Kidney epithelial cell (primary cell): Measurements from ENCODE around the gene NFKBIB. TPM values are rescaled to one million over a fixed set of nuclear protein-coding genes. Genes with fewer than 3 reads are reported as not detected.
"Not testable (repeated sequence)": the region's sequence is repeated elsewhere in the genome, so short reads cannot be mapped to it uniquely, and the experiment has no call there.

Experiments used
- DNase-seq: peaks from one replicate; pipeline ENCODE4 v3.0.0-alpha.2; 2010; ENCODE audit warnings: low read depth
- H3K27me3 ChIP-seq: 2 replicates; pipeline ENCODE4 v1.6.0; 2011; ENCODE audit warnings: low read length; ENCODE audit not compliant: control insufficient read depth, insufficient read depth
- H3K36me3 ChIP-seq: 2 replicates; pipeline ENCODE4 v1.5.1; 2011; ENCODE audit warnings: low read length; ENCODE audit not compliant: control insufficient read depth, insufficient read depth
- H3K4me3 ChIP-seq: 2 replicates; pipeline ENCODE4 v1.5.1; 2011; ENCODE audit warnings: low read depth, mild to moderate bottlenecking, control low read depth, low read length
- CTCF ChIP-seq: IDR thresholded peaks from 2 replicates; pipeline ENCODE4 v1.5.1; 2011; ENCODE audit warnings: mild to moderate bottlenecking, moderate library complexity, low read length, control low read depth, inconsistent platforms; ENCODE audit not compliant: insufficient read depth, poor library complexity, severe bottlenecking
- total RNA-seq: library from RNA; depleted of rRNA; stranded (reverse); fragments of >200 nt; gene quantifications from 2 replicates; pipeline ENCODE4 v1.2.3, GENCODE V29; 2015

Gene NFKBIB
- total RNA-seq, 1 donor from 2014 or later, result 41.7 TPM

DNA sequence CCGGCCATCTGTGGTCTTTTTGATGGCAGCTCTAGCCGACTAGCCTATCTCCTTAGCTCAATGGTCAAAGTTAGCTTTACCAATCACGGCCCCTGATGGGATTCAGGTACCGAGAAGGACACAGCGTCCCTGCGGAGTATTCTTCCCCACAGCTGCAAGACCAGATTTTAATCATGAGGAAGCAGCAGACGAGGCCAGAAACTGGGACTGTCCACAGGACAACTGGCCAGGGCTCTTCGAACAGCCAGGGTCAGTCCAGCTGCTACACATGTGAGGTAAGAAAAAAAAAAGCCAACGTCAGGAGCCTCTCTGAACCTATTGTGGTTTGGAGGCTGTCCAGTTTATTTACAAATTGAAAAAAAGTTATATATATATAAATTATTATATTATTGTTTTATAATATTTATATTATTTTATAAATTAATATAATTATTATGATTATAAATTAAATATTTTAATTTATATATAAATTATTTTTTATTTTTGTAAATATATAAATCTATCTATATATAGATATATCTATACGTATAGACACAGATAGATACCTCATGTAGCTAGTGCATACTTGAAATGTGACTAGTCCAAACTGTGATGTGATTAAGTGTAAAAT lies 32.5 kb upstream of the NFKBIB start:
- TF ChIP-seq CTCF, result no peak

GRCh38 chr19:38868551-38868950 lies 31.2 kb upstream of the NFKBIB start:
- peaks cover 5% of the 10 kb centered on the region for H3K27me3 ChIP-seq
- H3K36me3 ChIP-seq, result no peaks in the 10 kb centered on the region
- no peak for DNase-seq
- H3K4me3 ChIP-seq, result no peak overlapping the region
- no peak for TF ChIP-seq CTCF

More for the DNA sequence above, 32.5 kb upstream of the NFKBIB start:
- DNase-seq, result no peak
- H3K36me3 ChIP-seq, result no peaks in the 10 kb centered on the region
- H3K4me3 ChIP-seq, result no peak overlapping the region
- H3K27me3 ChIP-seq, result peaks cover 5% of the 10 kb centered on the region

DNA sequence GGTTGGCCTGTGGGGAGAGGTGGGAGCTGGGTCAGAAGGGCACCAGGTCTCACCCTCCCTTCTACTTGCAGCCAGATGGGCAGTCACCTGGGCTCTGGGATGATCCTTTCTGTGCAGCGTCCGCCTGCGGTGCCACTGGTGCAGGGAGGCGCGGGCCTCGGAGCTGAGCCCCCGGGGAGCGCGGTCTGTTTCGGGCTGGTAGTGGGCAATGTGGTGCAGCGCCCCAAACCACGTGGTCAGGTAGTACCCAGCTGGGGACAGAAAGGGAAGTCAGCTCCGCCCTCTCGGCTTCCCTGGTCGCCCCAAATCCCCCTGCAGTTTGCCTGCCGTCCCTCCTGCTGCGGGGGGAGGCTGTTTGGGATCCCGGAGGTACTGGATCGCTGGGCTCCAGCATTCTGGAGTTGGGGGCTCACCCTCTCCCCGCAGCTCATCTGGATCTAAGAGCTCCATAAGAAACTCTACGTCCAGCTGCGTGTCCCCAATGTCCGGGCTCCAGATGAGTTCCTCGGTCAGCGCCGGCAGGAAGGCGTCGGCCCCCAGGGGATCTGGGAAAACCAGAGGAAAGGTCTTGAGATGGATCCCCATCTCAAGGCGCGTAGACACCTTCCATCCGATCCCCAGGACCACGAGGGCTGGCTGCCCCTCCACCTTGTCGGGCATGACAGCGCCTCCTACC lies 30.5 kb upstream of the NFKBIB start:
- Histone ChIP-seq H3K27me3 (peaks cover 5% of the 10 kb centered on the region), H3K4me3 (peak overlapping the region; percentile 33), H3K36me3 (no peaks in the 10 kb centered on the region)
- no peak for DNase-seq
- TF ChIP-seq CTCF, result no peak

GRCh38 chr19:38869836-38870607 lies 29.7 kb upstream of the NFKBIB start:
- no peak for DNase-seq
- Histone ChIP-seq H3K27me3 (peaks cover 5% of the 10 kb centered on the region), H3K4me3 (peak overlapping the region; percentile 33), H3K36me3 (no peaks in the 10 kb centered on the region)
- peak; percentile 71 for TF ChIP-seq CTCF

- peaks cover 5% of the 10 kb centered on the region for H3K27me3 ChIP-seq
- H3K36me3 ChIP-seq, result no peaks in the 10 kb centered on the region
- TF ChIP-seq CTCF, result no peak
- no peak for DNase-seq
- H3K4me3 ChIP-seq, result no peak overlapping the region
Measured at GRCh38 chr19:38870612-38871011, 29.2 kb upstream of the NFKBIB start.

DNA sequence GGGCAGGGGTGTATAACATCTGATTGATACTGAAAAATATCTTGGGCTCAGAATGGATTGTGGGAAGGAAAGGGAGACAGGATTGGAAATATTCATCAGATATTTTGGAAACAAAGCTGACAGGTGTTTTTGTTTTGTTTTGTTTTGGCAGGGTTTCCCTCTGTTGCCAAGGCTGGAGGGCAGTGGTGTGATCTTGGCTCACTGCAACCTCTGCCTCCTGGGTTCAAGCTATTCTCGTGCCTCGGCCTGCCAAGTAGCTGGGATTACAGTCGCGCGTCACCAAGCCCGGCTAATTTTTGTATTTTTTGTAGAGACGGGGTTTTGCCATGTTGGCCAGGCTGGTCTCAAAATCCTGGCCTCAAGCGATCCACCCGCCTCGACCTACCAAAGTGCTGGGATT lies 26.4 kb upstream of the NFKBIB start:
- not testable (repeated sequence) for H3K36me3 ChIP-seq, H3K4me3 ChIP-seq, DNase-seq, H3K27me3 ChIP-seq
